ENCODE measurements around the gene PITPNC1. TPM values are rescaled to one million over a fixed set of nuclear protein-coding genes. Genes with fewer than 3 reads are reported as not detected.
"Not testable (repeated sequence)": the region's sequence is repeated elsewhere in the genome, so short reads cannot be mapped to it uniquely, and the experiment has no call there.

PITPNC1 gene
- total RNA-seq, 1 donor from 2014 or later: 13.0 TPM

DNA sequence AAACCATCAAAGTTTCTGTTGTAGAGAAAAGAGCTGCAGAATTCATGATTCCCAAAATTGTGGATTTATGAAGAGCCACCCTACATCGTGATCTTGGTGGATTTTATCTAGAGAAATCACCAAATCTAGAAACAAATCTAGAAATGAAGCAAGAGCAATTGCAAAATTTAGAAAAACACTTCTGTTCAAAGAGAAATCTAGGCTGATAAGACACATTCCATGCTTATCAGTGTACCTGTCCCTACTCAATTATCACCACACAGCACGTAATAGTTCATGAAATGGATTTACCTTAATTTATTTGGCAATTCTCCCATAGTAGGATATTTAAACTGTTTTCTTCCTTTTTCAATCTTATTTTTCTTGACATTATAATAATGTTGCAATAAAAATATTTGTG lies 246.7 kb downstream of the PITPNC1 start:
- Histone ChIP-seq H3K36me3 (ENCODE audit: control insufficient read depth, insufficient read depth, low read length) (no peaks in the 10 kb centered on the region), H3K4me3 (ENCODE audit: low read depth, low read length) (no peak overlapping the region), H3K27me3 (ENCODE audit: control insufficient read depth, insufficient read depth, low read length) (no peaks in the 10 kb centered on the region)
- TF ChIP-seq, protein P1, sequence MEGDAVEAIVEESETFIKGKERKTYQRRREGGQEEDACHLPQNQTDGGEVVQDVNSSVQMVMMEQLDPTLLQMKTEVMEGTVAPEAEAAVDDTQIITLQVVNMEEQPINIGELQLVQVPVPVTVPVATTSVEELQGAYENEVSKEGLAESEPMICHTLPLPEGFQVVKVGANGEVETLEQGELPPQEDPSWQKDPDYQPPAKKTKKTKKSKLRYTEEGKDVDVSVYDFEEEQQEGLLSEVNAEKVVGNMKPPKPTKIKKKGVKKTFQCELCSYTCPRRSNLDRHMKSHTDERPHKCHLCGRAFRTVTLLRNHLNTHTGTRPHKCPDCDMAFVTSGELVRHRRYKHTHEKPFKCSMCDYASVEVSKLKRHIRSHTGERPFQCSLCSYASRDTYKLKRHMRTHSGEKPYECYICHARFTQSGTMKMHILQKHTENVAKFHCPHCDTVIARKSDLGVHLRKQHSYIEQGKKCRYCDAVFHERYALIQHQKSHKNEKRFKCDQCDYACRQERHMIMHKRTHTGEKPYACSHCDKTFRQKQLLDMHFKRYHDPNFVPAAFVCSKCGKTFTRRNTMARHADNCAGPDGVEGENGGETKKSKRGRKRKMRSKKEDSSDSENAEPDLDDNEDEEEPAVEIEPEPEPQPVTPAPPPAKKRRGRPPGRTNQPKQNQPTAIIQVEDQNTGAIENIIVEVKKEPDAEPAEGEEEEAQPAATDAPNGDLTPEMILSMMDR (IDR thresholded peaks at IDR 0.05; ENCODE audit: insufficient read depth, low read length, poor library complexity, severe bottlenecking): no peak
- no peak for DNase-seq (ENCODE audit: low read depth)

DNA sequence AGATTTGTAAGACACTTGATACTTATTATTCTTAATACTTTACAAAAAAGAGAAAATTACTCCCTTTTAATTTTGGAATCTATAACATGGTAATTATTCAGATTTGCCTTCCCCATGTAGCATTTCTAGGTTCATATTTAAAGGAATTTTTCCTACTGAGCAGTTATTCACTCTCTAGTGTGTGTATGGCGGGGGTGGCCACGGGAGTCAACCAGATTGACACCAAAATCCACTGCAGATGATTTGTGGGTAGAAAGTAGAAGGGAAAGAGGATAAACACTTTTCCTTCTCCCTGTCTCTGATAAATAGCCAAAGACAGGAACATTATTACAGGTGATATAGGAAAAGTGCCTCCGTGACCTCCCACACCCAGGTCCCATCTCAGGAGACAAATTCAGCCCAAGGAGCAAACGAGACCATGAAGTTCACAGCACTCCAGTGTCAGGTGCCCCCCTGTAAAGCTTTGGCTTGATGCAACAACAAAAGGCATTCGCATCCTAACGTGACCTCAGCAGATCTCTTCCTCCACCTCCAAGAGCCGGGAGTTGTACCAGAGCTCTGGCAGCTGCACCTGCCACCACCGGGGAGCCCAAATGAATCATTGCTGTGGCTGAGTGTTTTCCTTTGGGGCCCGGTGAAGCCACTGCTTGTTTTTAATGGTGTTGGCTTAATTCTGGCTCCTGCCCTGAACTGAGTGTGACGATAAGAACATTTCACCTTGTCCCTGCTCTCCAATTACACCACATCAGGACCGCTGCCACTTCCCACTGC lies 248.0 kb downstream of the PITPNC1 start:
- Histone ChIP-seq H3K27me3 (ENCODE audit: control insufficient read depth, insufficient read depth, low read length) (no peaks in the 10 kb centered on the region), H3K4me3 (ENCODE audit: low read depth, low read length) (no peak overlapping the region), H3K36me3 (ENCODE audit: control insufficient read depth, insufficient read depth, low read length) (no peaks in the 10 kb centered on the region)
- DNase-seq (ENCODE audit: low read depth): no peak
- TF ChIP-seq, protein P1 (IDR thresholded peaks at IDR 0.05; ENCODE audit: insufficient read depth, low read length, poor library complexity, severe bottlenecking): no peak

DNA sequence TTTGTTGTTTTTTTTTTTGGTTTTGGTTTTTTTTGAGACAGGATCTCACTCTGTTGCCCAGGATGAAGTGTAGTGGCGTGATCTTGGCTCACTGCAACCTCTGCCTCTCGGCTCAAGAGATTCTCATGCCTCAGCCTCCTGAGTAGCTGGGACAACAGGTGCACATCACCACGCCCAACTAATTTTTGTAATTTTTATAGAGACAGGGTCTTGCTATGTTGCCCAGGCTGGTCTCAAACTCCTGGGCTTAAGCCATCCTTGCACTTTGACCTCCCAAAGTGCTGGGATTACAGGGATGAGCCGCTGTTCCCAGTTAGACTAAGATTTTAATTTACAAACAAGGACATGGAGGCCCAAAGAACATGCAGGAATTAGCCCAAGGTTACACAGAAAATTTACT lies 248.9 kb downstream of the PITPNC1 start:
- no peak overlapping the region for H3K4me3 ChIP-seq (ENCODE audit: low read depth, low read length)
- DNase-seq (ENCODE audit: low read depth): no peak
- H3K27me3 ChIP-seq (ENCODE audit: control insufficient read depth, insufficient read depth, low read length): no peaks in the 10 kb centered on the region
- TF ChIP-seq, protein P1 (IDR thresholded peaks at IDR 0.05; ENCODE audit: insufficient read depth, low read length, poor library complexity, severe bottlenecking): no peak
- H3K36me3 ChIP-seq (ENCODE audit: control insufficient read depth, insufficient read depth, low read length): no peaks in the 10 kb centered on the region

DNA sequence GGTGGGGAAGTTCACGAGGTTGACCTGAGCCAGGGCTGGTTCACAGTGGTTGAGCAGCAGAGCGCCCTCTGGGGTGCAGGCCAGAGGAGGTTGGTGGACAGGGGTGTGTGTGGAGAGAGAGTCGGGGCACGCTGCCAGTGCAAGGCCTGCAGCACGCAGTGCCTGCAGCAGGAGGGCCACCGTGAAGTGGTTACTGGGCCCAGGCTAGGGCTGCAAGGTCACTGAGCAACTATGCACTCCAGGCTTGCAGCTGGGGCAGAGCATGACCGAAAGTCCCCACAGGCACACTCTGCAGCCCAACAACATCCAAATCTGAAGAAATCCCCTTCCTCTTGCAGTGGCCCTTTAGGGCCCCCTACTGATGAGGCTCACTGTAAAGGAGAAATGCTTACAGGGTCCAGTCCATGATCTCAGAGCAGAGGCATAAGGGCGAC lies 251.5 kb downstream of the PITPNC1 start:
- H3K36me3 ChIP-seq (ENCODE audit: control insufficient read depth, insufficient read depth, low read length): no peaks in the 10 kb centered on the region
- TF ChIP-seq, protein P1 (IDR thresholded peaks at IDR 0.05; ENCODE audit: insufficient read depth, low read length, poor library complexity, severe bottlenecking): peak; percentile 28
- H3K27me3 ChIP-seq (ENCODE audit: control insufficient read depth, insufficient read depth, low read length): no peaks in the 10 kb centered on the region
- no peak for DNase-seq (ENCODE audit: low read depth)
- no peak overlapping the region for H3K4me3 ChIP-seq (ENCODE audit: low read depth, low read length)

DNA sequence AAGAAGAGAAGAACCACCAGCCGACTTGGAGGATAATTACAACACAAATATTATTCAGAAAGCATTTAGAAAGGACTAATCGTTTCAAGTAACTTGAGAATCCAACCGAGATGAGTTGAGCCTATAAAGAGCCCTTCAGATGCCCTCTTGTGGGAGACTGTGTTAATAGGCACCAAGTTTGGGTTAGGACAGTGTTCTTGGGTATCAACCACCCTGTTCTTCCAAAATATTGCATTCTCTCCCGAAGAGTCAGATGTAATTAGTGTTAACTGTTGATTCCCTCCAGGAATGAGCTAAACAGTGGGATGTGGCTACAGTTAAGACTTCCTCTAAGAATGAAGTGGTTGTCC lies 252.9 kb downstream of the PITPNC1 start:
- Histone ChIP-seq H3K36me3 (ENCODE audit: control insufficient read depth, insufficient read depth, low read length) (no peaks in the 10 kb centered on the region), H3K4me3 (ENCODE audit: low read depth, low read length) (no peak overlapping the region), H3K27me3 (ENCODE audit: control insufficient read depth, insufficient read depth, low read length) (no peaks in the 10 kb centered on the region)
- TF ChIP-seq, protein P1 (IDR thresholded peaks at IDR 0.05; ENCODE audit: insufficient read depth, low read length, poor library complexity, severe bottlenecking): peak; percentile 42
- no peak for DNase-seq (ENCODE audit: low read depth)

DNA sequence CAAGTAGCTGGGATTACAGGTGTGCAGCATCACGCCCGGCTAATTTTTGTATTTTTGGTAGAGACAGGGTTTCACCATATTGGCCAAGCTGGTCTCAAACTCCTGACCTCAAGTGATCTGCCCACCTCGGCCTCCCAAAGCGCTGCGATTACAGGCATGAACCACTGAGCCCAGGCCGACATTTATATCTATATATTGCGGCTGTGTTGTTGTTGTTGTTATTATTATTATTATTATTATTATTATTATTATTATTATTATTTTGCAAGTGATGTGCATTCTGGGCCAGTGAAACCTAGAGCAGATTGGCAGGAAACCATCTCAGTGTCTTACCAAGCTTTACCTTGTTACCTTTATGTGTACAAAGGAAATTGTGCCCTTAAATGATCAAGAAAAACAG lies 253.8 kb downstream of the PITPNC1 start:
- H3K27me3 ChIP-seq (ENCODE audit: control insufficient read depth, insufficient read depth, low read length); DNase-seq (ENCODE audit: low read depth); H3K4me3 ChIP-seq (ENCODE audit: low read depth, low read length): not testable (repeated sequence)

More for the DNA sequence above, 253.8 kb downstream of the PITPNC1 start:
- not testable (repeated sequence) for H3K36me3 ChIP-seq (ENCODE audit: control insufficient read depth, insufficient read depth, low read length)

All from kidney epithelial cell (primary cell).